Retina (tissue), 1 donor: ENCODE results near the gene PCNT.
"Not testable (repeated sequence)": the region's sequence is repeated elsewhere in the genome, so short reads cannot be mapped to it uniquely, and the experiment has no call there.

Source experiments
- DNase-seq: peaks from one replicate; pipeline ENCODE4 v3.0.0-alpha.2; 2016

The PCNT gene

DNA sequence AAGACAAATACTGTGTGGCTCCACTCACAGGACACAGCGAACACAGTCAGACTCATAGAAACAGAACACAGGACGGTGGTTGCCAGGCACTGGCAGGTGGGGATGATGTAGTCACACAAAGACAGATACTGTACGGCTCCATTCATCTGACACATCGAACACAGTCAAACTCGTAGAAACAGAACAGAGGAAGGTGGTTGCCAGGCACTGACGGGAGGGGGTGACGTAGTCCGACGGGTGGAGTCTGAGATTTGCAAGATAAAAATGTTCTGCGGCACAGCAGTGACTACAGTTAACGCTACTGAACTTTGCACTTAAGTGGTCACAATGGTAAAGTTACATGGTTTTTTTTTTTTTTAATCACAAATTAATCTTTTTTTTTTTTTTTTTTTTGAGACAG lies 19.0 kb upstream of the PCNT start:
- DNase-seq: no peak

GRCh38 chr21:46307625-46308024 lies 16.3 kb upstream of the PCNT start:
- DNase-seq: no peak

DNA sequence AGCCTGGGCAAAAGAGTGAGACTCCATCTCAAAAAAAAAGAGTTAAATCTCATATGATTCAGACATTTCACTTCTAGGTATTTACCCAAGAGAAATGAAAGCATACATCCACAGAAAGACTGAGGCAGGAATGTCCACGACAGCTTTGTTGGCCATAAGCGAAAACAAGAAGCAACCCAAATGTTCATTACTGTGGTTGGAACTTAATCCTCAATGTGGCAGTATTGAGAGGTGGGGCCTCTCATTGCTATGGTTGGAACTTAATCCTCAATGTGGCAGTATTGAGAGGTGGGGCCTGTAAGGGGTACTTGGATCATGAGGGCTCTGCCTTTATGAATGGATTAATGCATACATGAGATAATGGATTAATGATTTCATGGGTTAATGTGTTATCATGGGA lies 15.5 kb upstream of the PCNT start:
- DNase-seq: no peak

DNA sequence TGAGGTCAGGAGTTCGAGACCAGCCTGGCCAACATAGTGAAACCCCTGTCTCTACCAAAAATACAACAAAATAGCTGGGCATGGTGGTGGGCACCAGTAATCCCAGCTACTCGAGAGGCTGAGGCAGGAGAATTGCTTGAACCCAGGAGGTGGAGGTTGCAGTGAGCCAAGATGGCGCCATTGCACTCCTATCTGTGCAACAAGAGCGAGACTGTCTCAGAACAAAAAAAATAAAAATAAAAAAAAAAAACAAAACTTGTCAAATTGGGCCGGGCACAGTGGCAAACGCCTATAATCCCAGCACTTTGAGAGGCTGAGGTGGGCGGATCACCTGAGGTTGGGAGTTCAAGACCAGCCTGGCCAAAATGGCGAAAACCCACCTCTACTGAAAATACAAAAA lies 13.7 kb upstream of the PCNT start:
- DNase-seq: not testable (repeated sequence)

DNA sequence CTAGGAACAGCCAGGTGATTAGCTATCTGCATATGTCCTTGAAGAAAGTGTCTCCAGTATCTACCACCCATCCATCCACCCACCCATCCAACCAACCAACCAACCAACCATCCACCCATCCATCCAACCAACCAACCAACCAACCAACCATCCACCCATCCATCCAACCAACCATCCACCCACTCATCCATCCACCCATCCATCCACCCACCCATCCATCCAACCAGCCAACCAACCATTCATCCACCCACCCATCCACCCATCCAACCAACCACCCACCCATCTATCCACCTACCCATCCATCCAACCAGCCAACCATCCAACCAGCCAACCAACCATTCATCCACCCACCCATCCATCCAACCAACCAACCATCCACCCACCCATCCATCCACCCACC lies 12.4 kb upstream of the PCNT start:
- DNase-seq: no peak

DNA sequence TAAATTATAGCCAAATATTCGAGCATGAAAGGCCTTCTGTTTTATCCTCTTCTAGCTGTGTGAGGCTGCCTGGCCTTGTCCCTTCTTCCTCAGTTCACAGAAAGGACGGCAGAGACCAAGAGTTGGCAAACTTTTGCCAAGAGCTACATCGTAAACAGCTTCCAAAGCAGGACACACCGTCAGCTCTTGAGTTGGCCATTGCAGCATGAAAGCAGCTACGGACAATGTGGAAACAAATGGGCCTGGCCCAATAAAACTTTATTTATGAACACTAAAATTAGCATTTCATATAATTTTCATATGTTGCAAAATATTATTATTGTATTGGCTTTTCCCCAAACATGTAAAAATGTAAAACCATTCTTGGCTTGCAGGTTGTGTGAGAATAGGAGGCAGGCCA lies 11.0 kb upstream of the PCNT start:
- DNase-seq: no peak

DNA sequence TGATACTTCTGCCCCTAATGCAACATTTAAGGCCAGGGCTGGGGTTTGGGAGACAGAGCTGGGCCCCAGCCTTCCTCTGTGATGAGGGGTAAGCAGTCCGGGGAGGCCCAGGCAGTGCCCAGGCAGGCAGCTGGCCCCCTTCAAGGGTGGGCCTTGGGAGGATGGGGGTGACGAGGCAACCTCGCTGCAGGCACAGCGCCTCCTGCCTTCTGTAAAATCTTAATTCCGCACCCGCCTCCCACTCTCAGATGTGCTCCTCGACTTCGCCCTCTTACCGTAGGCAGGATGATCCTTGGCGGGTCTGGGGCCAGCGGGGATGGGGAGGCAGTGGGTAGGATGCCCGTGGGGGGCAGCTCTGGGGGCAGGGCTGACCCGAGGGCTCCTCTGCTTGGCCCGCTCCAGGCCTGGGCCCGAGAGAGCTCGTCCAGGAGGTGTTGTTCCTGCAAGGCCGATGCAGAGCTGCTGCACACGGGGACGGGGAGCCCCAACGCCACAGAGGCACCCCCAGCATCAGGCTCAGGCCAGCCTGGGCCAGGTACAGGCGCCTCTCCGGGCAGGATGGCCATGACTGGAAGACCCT lies 9.4 kb upstream of the PCNT start:
- DNase-seq: no peak

- DNase-seq: no peak
These were observed 7.1 kb upstream of the PCNT start for GRCh38 chr21:46316708-46317324.

- no peak for DNase-seq
These were observed 6.1 kb upstream of the PCNT start for GRCh38 chr21:46317710-46318463.

- DNase-seq: no peak
These were observed 5.5 kb upstream of the PCNT start for GRCh38 chr21:46318464-46318845.

- no peak for DNase-seq
These were observed 4.8 kb upstream of the PCNT start for GRCh38 chr21:46319186-46319585.

DNA sequence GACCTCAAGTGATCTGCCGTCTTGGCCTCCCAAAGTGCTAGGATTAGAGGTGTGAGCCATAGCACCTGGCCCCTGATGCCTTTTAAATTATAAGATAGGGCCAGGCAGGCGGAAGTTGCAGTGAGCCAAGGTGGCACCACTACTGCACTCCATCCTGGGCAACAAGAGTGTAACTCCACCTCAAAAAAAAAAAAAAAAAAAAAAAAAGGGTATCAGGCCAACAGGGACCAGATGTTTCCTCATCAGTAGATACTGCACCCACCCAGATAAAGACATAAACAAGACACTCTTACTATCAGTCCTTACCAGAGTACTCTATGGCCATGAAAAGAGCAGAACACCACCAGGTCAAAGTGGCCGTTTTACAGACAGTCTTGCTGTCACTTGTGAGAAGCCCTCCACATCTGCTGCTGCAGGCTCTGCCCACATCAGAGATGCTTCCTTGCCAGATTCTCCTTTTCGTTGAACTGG lies 3.6 kb upstream of the PCNT start:
- no peak for DNase-seq

DNA sequence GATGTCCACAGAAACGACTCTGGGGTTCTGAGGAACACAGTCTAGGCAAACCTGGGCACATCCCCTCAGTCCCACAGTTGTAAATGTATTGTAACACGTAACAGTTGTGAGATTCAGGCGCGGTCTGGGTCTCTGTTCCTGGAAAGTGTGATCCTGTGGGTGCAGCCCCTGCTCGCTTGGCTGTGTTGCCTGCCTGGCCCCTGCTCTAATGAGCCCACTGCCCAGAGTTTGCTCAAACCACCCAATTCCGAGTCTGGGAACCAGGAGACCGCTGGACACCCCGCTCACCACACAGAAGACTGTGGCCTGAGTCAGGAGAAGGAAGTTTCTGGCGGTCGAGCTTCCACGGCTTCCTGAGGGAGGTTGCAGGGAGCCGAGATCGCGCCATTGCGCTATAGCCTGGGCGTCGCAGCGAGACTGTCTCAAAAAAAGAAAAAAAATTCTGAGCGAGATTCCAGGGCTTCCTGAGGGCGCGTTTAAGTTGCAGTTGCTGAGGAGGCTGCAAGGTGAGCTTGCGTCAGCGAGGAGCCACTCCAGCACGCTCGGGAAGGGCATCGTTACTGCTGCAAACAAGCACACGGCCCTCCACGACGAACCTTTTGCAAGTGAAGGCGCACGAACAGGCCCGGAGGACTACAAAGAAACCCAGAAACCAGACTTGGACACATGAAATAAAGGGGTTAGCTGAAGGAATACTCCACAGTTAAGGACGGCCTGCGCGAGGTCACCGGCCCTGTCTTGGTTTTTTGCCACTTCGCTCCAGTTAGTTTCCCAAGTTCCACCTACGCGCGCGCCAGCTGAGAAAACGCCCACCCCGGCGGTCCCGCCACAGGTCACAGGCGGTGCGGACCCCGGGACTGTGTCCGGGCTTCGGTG lies 1.4 kb upstream of the PCNT start:
- DNase-seq: peak; percentile 22

GRCh38 chr21:46323227-46323709 lies 688 bp upstream of the PCNT start:
- no peak for DNase-seq

- DNase-seq: peak; percentile 95
These were observed 575 bp downstream of the PCNT start for GRCh38 chr21:46324390-46325072.

DNA sequence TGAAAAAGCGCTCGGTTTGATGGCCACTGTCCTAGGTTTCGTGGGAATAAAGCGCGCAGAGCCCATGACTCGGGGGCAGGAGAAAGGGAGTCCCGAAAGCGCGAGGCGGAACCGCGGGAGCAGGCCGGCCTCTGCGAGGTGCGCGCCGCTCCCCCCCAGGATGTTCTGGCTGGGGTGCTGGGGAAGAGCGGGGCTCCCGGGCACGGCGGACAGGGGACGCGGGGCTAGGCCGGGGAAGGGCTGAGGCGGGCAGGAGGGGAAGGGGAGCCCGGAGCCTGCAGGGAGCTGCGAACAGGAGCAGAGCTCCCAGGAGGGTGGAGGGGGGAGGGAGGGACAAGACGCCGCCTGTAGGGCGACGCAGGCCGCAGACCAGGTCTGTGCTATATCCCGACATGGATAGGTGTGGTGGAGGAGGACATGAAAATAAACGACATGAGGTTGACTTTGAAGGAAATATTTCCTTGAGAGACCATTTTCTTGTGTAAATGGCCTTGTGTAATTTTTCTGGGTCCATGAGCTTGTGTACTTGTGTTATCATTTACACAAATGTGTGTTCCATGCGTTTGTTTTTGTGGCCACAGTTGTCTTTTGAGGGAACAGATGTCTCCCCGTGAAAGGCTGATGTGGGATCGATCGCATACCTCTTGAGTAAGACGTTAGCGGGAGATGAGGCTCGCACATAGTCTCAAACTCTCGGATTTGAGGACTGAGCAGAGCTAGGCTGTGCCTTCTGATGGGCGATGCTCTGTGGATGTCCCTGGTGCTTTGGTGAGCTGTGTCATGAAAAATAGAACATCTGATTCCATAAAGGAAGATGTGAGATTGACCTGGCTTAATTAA lies 1.3 kb downstream of the PCNT start:
- no peak for DNase-seq

DNA sequence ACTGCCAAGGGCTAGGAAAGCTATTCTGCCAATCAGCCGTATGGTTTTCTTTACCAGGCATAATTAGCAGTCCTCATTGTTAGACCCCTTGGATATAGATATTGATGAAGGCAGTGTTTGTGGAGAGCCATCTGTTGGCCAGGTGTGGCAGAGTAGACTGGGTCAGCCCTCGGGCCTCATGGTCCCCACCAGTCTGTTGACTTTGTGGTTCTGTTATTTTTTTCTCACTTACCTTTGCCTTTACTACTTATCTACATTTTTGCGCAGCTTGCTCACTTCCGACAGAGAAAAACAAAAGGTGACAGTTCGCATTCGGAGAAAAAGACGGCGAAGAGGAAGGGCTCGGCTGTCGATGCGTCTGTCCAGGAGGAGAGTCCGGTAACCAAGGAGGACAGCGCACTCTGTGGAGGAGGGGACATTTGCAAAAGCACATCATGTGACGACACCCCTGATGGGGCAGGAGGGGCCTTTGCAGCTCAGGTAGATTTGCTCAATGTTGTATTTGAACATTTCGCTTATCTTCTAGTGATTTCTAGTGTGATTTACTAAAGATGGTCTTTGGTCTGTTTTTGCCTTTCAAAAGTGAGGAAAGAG lies 2.3 kb downstream of the PCNT start:
- DNase-seq: no peak

DNA sequence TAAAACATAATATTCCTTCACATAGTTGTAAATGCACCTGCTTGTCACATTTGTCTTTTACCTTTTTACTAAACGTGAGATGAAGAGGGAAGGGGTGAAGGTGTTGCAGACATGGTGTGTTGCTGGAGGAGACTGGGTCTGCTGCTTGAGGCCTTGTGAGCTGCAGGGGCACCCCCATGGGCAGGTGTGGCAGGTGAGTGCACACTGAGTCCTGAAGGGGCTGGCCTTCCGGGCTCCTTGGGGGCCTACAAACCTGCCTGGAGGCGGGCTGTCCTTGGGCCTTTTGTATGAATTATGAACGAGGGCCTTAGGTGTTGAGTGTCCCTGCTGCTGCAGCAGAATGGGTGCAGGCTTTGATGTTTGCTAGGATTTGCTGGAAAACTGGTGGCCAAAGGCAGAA lies 3.8 kb downstream of the PCNT start:
- DNase-seq: no peak

- DNase-seq: no peak
These were observed 4.2 kb downstream of the PCNT start for GRCh38 chr21:46328151-46328550.

DNA sequence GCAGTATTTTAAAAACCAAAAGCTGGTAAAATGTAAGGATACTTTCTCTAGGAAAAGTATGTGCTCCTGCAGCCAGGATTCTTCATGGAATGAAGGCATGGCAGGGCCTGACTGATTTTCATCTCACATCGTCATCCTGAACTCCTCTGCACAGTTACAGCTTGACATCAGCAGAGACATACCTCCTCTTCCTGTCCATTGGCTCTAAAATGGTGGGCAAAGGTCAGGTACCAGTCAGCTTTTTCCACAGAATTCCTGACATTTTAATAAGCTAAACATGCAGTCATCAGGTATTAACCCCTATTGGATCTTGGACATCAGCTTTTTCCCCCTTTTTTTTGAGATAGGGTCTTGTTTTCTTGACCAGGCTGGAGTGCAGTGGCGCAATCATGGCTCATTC lies 5.8 kb downstream of the PCNT start:
- no peak for DNase-seq
